Cardiac muscle cell (in vitro differentiated cells and primary cell): ENCODE measurements around the gene SUN1. TPM values are rescaled to one million over a fixed set of nuclear protein-coding genes. Genes with fewer than 3 reads are reported as not detected.
"Not testable (repeated sequence)": the region's sequence is repeated elsewhere in the genome, so short reads cannot be mapped to it uniquely, and the experiment has no call there.

Experiments used
- DNase-seq, 2 donors: peaks; one replicate each; pipeline versions ENCODE4 v3.0.0 to v3.0.0-alpha.2; 2010 to 2017; ENCODE audit warnings: low read depth in 1 of 2, low spot score in 1 of 2
- H3K27ac ChIP-seq: fragments of 200-600 bp; sonication (generic); 2 replicates; pipeline ENCODE4 v1.5.1; 2016
- H3K27me3 ChIP-seq: fragments of 200-600 bp; sonication (generic); 2 replicates; pipeline ENCODE4 v1.6.0; 2016; ENCODE audit warnings: control low read depth
- H3K36me3 ChIP-seq: fragments of 200-600 bp; sonication (generic); 2 replicates; pipeline ENCODE4 v1.5.1; 2016; ENCODE audit warnings: control low read depth
- H3K4me1 ChIP-seq: fragments of 200-600 bp; sonication (generic); 2 replicates; pipeline ENCODE4 v1.8.1; 2017; ENCODE audit warnings: low read depth, mild to moderate bottlenecking, mixed run types
- H3K4me3 ChIP-seq: fragments of 200-600 bp; sonication (generic); 2 replicates; pipeline ENCODE4 v1.5.1; 2016; ENCODE audit warnings: mild to moderate bottlenecking
- H3K9me3 ChIP-seq: fragments of 200-600 bp; sonication (generic); 2 replicates; pipeline ENCODE4 v1.5.1; 2017; ENCODE audit warnings: low read depth, mild to moderate bottlenecking, control low read depth
- polyA plus RNA-seq: library from polyadenylated mRNA; unstranded; fragments of >200 nt; fragmentation: Nextera tagmentation; extraction: Ambion mirVana; gene quantifications from 2 replicates; pipeline ENCODE4 v1.2.1, GENCODE V29; 2016
- total RNA-seq: library from RNA; depleted of rRNA; stranded (reverse); fragments of >200 nt; gene quantifications from 2 replicates; pipeline ENCODE4 v1.2.3, GENCODE V29; 2016
- TF ChIP-seq, protein P1 (sequence below): IDR thresholded peaks from 2 replicates; pipeline ENCODE4 v1.5.1; 2012; ENCODE audit warnings: low read depth, mild to moderate bottlenecking, low read length

Gene SUN1
- total and polyA plus RNA-seq, 2 experiments from 2014 or later = 172 to 188 TPM

DNA sequence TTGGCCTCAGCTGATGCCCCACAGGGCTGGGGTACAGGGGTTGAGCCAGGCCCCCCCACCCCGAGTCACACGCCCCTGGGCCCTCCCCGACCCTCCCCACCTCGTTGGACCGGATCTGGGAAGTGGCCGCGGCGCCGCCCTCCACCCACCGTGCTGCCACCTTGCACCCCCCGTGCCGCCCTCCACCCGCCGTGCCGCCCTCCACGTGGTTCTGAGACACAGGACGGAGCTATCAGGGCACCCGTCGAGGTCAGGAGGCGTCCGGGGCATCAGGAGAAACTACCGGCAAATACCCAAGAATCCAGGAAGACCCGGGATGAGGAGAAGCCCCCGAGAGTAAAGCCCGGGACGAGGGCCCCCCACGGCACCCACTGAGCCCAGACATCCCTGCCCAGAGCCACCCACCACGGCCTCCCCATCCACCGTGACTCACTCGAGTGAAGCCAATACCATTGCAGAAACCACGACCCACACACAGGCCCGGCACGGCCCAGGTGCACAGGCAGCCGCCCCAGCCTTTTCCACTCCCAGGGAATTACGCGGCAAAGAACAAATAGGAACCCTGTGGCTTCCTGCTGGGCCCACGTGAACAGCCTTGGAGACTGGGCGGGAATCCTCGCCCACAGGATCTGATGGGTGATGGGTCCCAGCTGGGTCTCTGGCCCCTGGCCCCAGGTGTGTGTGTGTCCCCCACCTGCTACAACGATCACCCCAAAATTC is 88.2 kb downstream of the SUN1 start:
- Histone ChIP-seq H3K27ac (no peak overlapping the region), H3K4me1 (no peaks in the 10 kb centered on the region), H3K4me3 (no peak overlapping the region), H3K36me3 (no peaks in the 10 kb centered on the region), H3K9me3 (no peaks in the 10 kb centered on the region), H3K27me3 (no peaks in the 10 kb centered on the region)
- DNase-seq = no peak
- TF ChIP-seq, protein P1, sequence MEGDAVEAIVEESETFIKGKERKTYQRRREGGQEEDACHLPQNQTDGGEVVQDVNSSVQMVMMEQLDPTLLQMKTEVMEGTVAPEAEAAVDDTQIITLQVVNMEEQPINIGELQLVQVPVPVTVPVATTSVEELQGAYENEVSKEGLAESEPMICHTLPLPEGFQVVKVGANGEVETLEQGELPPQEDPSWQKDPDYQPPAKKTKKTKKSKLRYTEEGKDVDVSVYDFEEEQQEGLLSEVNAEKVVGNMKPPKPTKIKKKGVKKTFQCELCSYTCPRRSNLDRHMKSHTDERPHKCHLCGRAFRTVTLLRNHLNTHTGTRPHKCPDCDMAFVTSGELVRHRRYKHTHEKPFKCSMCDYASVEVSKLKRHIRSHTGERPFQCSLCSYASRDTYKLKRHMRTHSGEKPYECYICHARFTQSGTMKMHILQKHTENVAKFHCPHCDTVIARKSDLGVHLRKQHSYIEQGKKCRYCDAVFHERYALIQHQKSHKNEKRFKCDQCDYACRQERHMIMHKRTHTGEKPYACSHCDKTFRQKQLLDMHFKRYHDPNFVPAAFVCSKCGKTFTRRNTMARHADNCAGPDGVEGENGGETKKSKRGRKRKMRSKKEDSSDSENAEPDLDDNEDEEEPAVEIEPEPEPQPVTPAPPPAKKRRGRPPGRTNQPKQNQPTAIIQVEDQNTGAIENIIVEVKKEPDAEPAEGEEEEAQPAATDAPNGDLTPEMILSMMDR = no peak

DNA sequence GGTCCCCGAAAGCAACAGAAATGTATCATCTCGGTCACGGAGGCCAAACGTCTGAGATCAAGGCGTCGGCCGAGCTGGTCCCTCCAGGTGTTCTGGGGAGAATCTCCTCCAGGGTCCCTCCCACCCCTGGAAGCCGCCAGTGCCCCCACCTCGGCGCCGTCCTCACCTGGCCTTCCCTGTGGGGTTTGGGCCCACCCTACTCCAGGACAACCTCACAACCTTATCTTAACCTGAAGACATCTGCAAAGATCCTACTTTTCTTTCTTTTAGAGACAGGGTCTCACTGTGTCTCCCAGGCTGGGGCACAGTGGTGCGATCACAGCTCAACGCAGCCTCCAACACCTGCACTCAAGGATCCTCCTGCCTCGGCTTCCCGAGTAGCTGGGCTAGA is 88.8 kb downstream of the SUN1 start:
- TF ChIP-seq, protein P1 = no peak
- H3K36me3 ChIP-seq = no peaks in the 10 kb centered on the region
- no peak overlapping the region for H3K4me3 ChIP-seq
- no peaks in the 10 kb centered on the region for H3K27me3 ChIP-seq
- H3K27ac ChIP-seq = no peak overlapping the region
- H3K9me3 ChIP-seq = no peaks in the 10 kb centered on the region
- DNase-seq = no peak
- H3K4me1 ChIP-seq = no peaks in the 10 kb centered on the region

DNA sequence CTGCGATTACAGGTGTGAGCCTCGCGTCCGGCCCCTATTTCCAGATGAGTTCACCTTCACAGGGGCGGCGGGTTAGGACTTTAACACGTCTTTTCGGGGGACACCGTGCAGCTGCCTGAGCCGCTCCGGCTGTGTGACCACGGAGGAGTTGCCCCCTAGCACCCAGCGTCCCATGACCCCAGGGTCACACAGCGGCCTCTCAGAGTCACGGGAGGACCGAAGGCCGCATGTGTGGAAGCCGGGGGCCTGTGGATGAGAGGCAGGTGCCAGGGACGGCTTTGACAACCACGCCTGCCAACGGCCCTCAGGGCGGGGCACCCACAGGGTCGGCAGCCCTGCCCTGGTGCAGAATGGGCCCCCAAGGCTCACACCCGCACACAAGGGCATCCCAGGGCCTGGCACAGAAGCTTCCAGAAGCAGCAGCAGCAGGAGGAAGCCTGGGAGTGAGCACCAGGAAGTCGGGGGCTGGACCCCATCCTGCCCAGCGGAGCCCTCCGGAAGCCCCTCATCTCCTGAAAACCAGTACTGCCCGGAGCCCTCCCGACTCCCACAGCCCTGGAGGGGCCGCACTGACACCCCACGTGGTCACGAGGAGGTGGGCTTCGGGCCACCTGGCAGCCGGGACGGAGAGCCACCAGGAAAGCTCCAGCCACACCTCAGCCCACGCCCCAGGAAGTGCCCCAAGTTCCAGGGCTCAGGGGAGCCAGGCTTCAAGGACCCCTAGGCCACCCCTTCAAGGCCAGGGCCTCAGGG is 89.5 kb downstream of the SUN1 start:
- H3K4me3 ChIP-seq = no peak overlapping the region
- H3K36me3 ChIP-seq = no peaks in the 10 kb centered on the region
- no peak for DNase-seq
- H3K4me1 ChIP-seq = no peaks in the 10 kb centered on the region
- no peaks in the 10 kb centered on the region for H3K9me3 ChIP-seq
- no peaks in the 10 kb centered on the region for H3K27me3 ChIP-seq
- H3K27ac ChIP-seq = no peak overlapping the region
- TF ChIP-seq, protein P1 = no peak

DNA sequence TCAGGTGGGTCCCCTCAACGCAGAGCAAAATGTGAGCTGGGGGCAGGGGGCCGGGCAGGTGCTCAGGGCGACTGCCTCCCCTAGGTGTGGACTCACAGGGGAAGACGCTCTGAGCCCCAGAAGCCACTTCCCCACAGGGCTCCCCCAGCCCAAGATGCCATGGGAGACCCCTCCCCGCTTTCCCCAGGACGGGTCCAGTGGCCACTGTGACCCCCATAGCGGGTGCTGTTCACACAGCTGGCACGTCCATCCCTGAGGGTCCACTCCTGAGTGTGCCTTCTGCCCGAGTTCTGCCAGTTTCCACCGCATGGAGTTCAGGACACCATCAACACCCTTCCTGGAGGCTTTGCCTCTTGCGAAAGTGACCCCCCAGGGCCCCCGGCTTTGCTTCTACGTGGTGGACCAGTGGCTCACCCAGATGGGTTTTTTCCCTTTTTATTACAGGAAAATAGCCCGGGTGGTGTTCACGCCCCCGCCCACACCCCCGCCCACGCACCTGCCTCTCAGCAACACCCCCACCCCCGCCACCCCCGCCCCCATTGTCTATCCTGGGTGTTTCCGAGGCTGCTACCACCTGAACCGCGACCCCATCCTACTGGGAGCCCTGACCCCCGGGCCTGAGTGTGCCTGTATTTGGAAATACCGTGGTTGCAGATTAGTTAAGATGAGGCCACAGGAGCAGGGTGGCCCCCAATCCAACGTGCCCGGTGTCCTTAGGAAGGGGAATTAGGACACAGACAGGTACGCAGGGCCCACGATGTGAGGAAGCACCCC is 90.2 kb downstream of the SUN1 start:
- Histone ChIP-seq H3K4me1 (no peaks in the 10 kb centered on the region), H3K4me3 (no peak overlapping the region), H3K36me3 (no peaks in the 10 kb centered on the region), H3K27me3 (no peaks in the 10 kb centered on the region), H3K9me3 (no peaks in the 10 kb centered on the region), H3K27ac (no peak overlapping the region)
- TF ChIP-seq, protein P1 = no peak
- no peak for DNase-seq

- H3K9me3 ChIP-seq = no peaks in the 10 kb centered on the region
- H3K4me1 ChIP-seq = no peaks in the 10 kb centered on the region
- TF ChIP-seq, protein P1 = no peak
- no peak overlapping the region for H3K4me3 ChIP-seq
- no peaks in the 10 kb centered on the region for H3K27me3 ChIP-seq
- H3K36me3 ChIP-seq = no peaks in the 10 kb centered on the region
- no peak overlapping the region for H3K27ac ChIP-seq
- DNase-seq = peak; percentile 38 to 48
These were observed 91.1 kb downstream of the SUN1 start for GRCh38 chr7:923108-924041.

- not testable (repeated sequence) for H3K4me1 ChIP-seq, H3K4me3 ChIP-seq, DNase-seq, H3K27ac ChIP-seq, H3K9me3 ChIP-seq, H3K36me3 ChIP-seq, H3K27me3 ChIP-seq
These were observed 91.8 kb downstream of the SUN1 start for GRCh38 chr7:924042-924441.
